Astrocyte (in vitro differentiated cells and primary cell): Measurements from ENCODE around the gene PADI4. TPM values are rescaled to one million over a fixed set of nuclear protein-coding genes. Genes with fewer than 3 reads are reported as not detected.

Source experiments
- DNase-seq: peaks from one replicate; pipeline ENCODE4 v3.0.0-alpha.2; 2010; ENCODE audit warnings: low read depth
- FAIRE-seq: peaks from 2 replicates; lab custom pipeline; 2011; peaks lifted over from hg19 to GRCh38; lab: Jason Lieb, UNC
- H2AFZ ChIP-seq: 2 replicates; pipeline ENCODE4 v1.6.0; 2012; ENCODE audit warnings: low read depth, low read length, inconsistent platforms
- H3K27ac ChIP-seq: 2 replicates; pipeline ENCODE4 v1.5.1; 2011; ENCODE audit warnings: low read depth, low read length, inconsistent platforms
- H3K27me3 ChIP-seq: 2 replicates; pipeline ENCODE4 v1.6.0; 2011; ENCODE audit warnings: low read length, inconsistent platforms; ENCODE audit not compliant: insufficient read depth
- H3K36me3 ChIP-seq: 2 replicates; pipeline ENCODE4 v1.5.1; 2011; ENCODE audit warnings: low read length, inconsistent platforms; ENCODE audit not compliant: insufficient read depth
- H3K4me1 ChIP-seq: 2 replicates; pipeline ENCODE4 v1.5.1; 2011; ENCODE audit warnings: low read length, inconsistent platforms; ENCODE audit not compliant: insufficient read depth
- H3K4me2 ChIP-seq: 2 replicates; pipeline ENCODE4 v1.6.0; 2012; ENCODE audit warnings: low read length, inconsistent platforms
- H3K4me3 ChIP-seq: 2 replicates; pipeline ENCODE4 v1.5.1; 2011; ENCODE audit warnings: low read depth, mild to moderate bottlenecking, low read length, inconsistent platforms; ENCODE audit not compliant: insufficient read depth
- H3K79me2 ChIP-seq: 2 replicates; pipeline ENCODE4 v1.6.0; 2012; ENCODE audit warnings: mild to moderate bottlenecking, low read length, inconsistent platforms; ENCODE audit not compliant: insufficient read depth
- H3K9ac ChIP-seq: 2 replicates; pipeline ENCODE4 v1.6.0; 2012; ENCODE audit warnings: mild to moderate bottlenecking, low read length, inconsistent platforms
- H3K9me3 ChIP-seq: 2 replicates; pipeline ENCODE4 v1.5.1; 2012; ENCODE audit warnings: low read depth, mild to moderate bottlenecking, low read length, inconsistent platforms; ENCODE audit not compliant: insufficient read depth
- H4K20me1 ChIP-seq: 2 replicates; pipeline ENCODE4 v1.6.0; 2012; ENCODE audit warnings: low read length, inconsistent platforms; ENCODE audit not compliant: insufficient read depth
- H3K27ac Mint-ChIP-seq: one replicate; pipeline ENCODE4 v1.8.0; 2021; ENCODE audit warnings: mild to moderate bottlenecking, mixed read lengths; ENCODE audit not compliant: unreplicated experiment
- H3K27me3 Mint-ChIP-seq: one replicate; pipeline ENCODE4 v1.8.0; 2021; ENCODE audit warnings: low read depth, mixed read lengths; ENCODE audit not compliant: unreplicated experiment
- H3K36me3 Mint-ChIP-seq: one replicate; pipeline ENCODE4 v1.8.0; 2021; ENCODE audit warnings: low read depth, mixed read lengths; ENCODE audit not compliant: unreplicated experiment
- H3K4me1 Mint-ChIP-seq: one replicate; pipeline ENCODE4 v1.8.0; 2021; ENCODE audit warnings: low read depth, mixed read lengths; ENCODE audit not compliant: unreplicated experiment
- H3K4me3 Mint-ChIP-seq: one replicate; pipeline ENCODE4 v1.8.0; 2021; ENCODE audit warnings: mild to moderate bottlenecking, moderate library complexity, mixed read lengths; ENCODE audit not compliant: unreplicated experiment
- H3K9me3 Mint-ChIP-seq: one replicate; pipeline ENCODE4 v1.8.0; 2021; ENCODE audit warnings: mild to moderate bottlenecking, mixed read lengths; ENCODE audit not compliant: unreplicated experiment
- CTCF ChIP-seq: IDR thresholded peaks from 2 replicates; pipeline ENCODE4 v1.5.1; 2011; ENCODE audit warnings: low read depth, mild to moderate bottlenecking, inconsistent platforms, low read length, moderate library complexity; ENCODE audit not compliant: insufficient read depth
- EZH2 ChIP-seq: IDR thresholded peaks from 2 replicates; pipeline ENCODE4 v1.6.1; 2012; ENCODE audit warnings: mild to moderate bottlenecking, low read length, inconsistent platforms; ENCODE audit not compliant: insufficient read depth
- total RNA-seq: library from RNA; stranded (reverse); gene quantifications from 2 replicates; pipeline ENCODE4 v1.2.1, GENCODE V29; 2021

Gene PADI4
- total RNA-seq, 1 donor from 2014 or later, result not detected

GRCh38 chr1:17278996-17279830, 28.8 kb upstream of the PADI4 start:
- H3K4me2 ChIP-seq, result no peak overlapping the region
- no peaks in the 10 kb centered on the region for H3K79me2 ChIP-seq
- Mint-ChIP-seq H3K27ac (no peak overlapping the region), H3K27me3 (peaks cover 44% of the 10 kb centered on the region), H3K9me3 (no peaks in the 10 kb centered on the region), H3K4me1 (no peaks in the 10 kb centered on the region), H3K36me3 (peaks cover 2% of the 10 kb centered on the region), H3K4me3 (no peak overlapping the region)
- TF ChIP-seq EZH2, result no peak
- no peak for TF ChIP-seq CTCF
- no peaks in the 10 kb centered on the region for H4K20me1 ChIP-seq
- H3K36me3 ChIP-seq, result no peaks in the 10 kb centered on the region
- H2AFZ ChIP-seq, result no peak overlapping the region
- no peak overlapping the region for H3K27ac ChIP-seq
- peaks cover 7% of the 10 kb centered on the region for H3K27me3 ChIP-seq
- DNase-seq, result peak; percentile 18
- H3K9me3 ChIP-seq, result no peaks in the 10 kb centered on the region
- no peak overlapping the region for H3K4me3 ChIP-seq
- no peak for FAIRE-seq
- H3K9ac ChIP-seq, result no peak overlapping the region
- peaks cover 4% of the 10 kb centered on the region for H3K4me1 ChIP-seq

DNA sequence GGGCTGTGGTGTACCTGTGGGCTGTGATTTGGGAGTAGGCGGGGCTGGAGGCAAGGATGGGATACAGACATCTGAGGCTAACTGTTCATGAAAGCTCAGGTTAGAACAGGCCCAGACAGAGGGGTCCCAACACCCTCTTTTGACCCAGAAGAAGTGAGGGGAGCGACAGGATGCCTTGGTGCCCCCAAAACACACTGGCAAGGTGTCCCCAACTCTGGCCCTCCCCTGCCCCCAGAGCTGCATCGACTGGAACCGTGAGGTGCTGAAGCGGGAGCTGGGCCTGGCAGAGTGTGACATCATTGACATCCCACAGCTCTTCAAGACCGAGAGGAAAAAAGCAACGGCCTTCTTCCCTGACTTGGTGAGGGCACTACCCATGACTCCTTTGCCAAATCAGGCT, 27.6 kb upstream of the PADI4 start:
- H3K27me3 ChIP-seq, result peaks cover 7% of the 10 kb centered on the region
- H3K4me2 ChIP-seq, result no peak overlapping the region
- DNase-seq (no peak), FAIRE-seq (no peak)
- Mint-ChIP-seq H3K9me3 (no peaks in the 10 kb centered on the region), H3K4me3 (no peak overlapping the region), H3K27ac (no peak overlapping the region), H3K4me1 (no peaks in the 10 kb centered on the region), H3K27me3 (peaks cover 51% of the 10 kb centered on the region), H3K36me3 (peaks cover 2% of the 10 kb centered on the region)
- no peak overlapping the region for H3K9ac ChIP-seq
- H3K36me3 ChIP-seq, result no peaks in the 10 kb centered on the region
- TF ChIP-seq CTCF (no peak), EZH2 (no peak)
- no peaks in the 10 kb centered on the region for H3K79me2 ChIP-seq
- H3K9me3 ChIP-seq, result no peaks in the 10 kb centered on the region
- H2AFZ ChIP-seq, result no peak overlapping the region
- H4K20me1 ChIP-seq, result no peaks in the 10 kb centered on the region
- H3K4me1 ChIP-seq, result peaks cover 4% of the 10 kb centered on the region
- H3K27ac ChIP-seq, result no peak overlapping the region
- no peak overlapping the region for H3K4me3 ChIP-seq

- FAIRE-seq (no peak), DNase-seq (no peak)
- Histone ChIP-seq H3K9me3 (no peaks in the 10 kb centered on the region), H3K36me3 (no peaks in the 10 kb centered on the region), H3K4me3 (no peak overlapping the region), H2AFZ (no peak overlapping the region), H3K9ac (no peak overlapping the region), H3K4me2 (no peak overlapping the region), H3K27me3 (peaks cover 7% of the 10 kb centered on the region), H3K4me1 (peaks cover 4% of the 10 kb centered on the region), H4K20me1 (no peaks in the 10 kb centered on the region), H3K27ac (no peak overlapping the region), H3K79me2 (no peaks in the 10 kb centered on the region)
- no peaks in the 10 kb centered on the region for H3K9me3 Mint-ChIP-seq
- no peaks in the 10 kb centered on the region for H3K4me1 Mint-ChIP-seq
- H3K27ac Mint-ChIP-seq, result no peak overlapping the region
- TF ChIP-seq EZH2 (no peak), CTCF (no peak)
- H3K27me3 Mint-ChIP-seq, result peaks cover 52% of the 10 kb centered on the region
- no peak overlapping the region for H3K4me3 Mint-ChIP-seq
- H3K36me3 Mint-ChIP-seq, result peaks cover 2% of the 10 kb centered on the region
Measured at GRCh38 chr1:17280894-17281293, 27.1 kb upstream of the PADI4 start.
